Activated naive CD8-positive, alpha-beta T cell treated with anti-CD3 and anti-CD28 coated beads, Interleukin-2, amount 50 U/mL, for 16 hours (primary cell): Measurements from ENCODE around the gene IL3.

Experiments
- DNase-seq: peaks from one replicate; pipeline ENCODE4 v3.0.0-alpha.2; 2020; ENCODE audit warnings: low read depth, low spot score

IL3 gene

DNA sequence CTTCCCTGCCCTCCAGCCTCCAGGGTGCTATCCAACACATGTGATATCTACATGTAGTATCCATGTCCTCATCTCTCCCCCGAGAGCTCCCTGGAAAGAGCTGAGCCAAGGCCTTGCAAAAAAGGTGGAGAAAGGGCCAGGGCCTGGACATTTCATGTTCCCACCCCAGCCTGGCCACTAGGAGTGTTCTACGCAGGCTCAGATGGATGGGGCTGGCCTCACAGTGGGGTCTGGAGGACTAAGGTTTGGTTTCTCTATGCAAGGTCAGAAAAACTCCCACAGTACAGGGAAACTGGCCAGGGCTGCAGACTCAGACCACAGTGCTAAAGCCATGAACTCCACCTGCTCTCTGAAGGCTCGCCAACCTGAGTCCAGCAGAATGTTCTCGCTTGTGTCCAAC, 11.6 kb downstream of the IL3 start:
- no peak for DNase-seq

GRCh38 chr5:132072528-132072927, 12.1 kb downstream of the IL3 start:
- DNase-seq, result no peak

DNA sequence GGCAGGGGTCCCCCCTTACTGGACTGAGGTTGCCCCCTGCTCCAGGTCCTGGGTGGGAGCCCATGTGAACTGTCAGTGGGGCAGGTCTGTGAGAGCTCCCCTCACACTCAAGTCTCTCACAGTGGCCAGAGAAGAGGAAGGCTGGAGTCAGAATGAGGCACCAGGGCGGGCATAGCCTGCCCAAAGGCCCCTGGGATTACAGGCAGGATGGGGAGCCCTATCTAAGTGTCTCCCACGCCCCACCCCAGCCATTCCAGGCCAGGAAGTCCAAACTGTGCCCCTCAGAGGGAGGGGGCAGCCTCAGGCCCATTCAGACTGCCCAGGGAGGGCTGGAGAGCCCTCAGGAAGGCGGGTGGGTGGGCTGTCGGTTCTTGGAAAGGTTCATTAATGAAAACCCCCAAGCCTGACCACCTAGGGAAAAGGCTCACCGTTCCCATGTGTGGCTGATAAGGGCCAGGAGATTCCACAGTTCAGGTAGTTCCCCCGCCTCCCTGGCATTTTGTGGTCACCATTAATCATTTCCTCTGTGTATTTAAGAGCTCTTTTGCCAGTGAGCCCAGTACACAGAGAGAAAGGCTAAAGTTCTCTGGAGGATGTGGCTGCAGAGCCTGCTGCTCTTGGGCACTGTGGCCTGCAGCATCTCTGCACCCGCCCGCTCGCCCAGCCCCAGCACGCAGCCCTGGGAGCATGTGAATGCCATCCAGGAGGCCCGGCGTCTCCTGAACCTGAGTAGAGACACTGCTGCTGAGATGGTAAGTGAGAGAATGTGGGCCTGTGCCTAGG, 13.0 kb downstream of the IL3 start, which contains the start of gene CSF2:
Gene CSF2 (plus strand): TSS at position 559 of the 783 bp plus-strand sequence. CDS start 35 bp downstream, at position 594.
- DNase-seq, result no peak

GRCh38 chr5:132074091-132074771, 13.8 kb downstream of the IL3 start:
- no peak for DNase-seq

- no peak for DNase-seq
Measured at GRCh38 chr5:132074772-132075718, 14.6 kb downstream of the IL3 start.

- DNase-seq, result no peak
Measured at GRCh38 chr5:132075719-132076077, 15.2 kb downstream of the IL3 start.

- no peak for DNase-seq
Measured at GRCh38 chr5:132076202-132076830, 15.9 kb downstream of the IL3 start.

- no peak for DNase-seq
Measured at GRCh38 chr5:132076983-132077382, 16.5 kb downstream of the IL3 start.

GRCh38 chr5:132079081-132079480, 18.6 kb downstream of the IL3 start:
- DNase-seq, result no peak

- no peak for DNase-seq
Measured at GRCh38 chr5:132079619-132080018, 19.2 kb downstream of the IL3 start.

- DNase-seq, result no peak
Measured at GRCh38 chr5:132080595-132080994, 20.1 kb downstream of the IL3 start.

GRCh38 chr5:132081458-132081857, 21.0 kb downstream of the IL3 start:
- no peak for DNase-seq

DNA sequence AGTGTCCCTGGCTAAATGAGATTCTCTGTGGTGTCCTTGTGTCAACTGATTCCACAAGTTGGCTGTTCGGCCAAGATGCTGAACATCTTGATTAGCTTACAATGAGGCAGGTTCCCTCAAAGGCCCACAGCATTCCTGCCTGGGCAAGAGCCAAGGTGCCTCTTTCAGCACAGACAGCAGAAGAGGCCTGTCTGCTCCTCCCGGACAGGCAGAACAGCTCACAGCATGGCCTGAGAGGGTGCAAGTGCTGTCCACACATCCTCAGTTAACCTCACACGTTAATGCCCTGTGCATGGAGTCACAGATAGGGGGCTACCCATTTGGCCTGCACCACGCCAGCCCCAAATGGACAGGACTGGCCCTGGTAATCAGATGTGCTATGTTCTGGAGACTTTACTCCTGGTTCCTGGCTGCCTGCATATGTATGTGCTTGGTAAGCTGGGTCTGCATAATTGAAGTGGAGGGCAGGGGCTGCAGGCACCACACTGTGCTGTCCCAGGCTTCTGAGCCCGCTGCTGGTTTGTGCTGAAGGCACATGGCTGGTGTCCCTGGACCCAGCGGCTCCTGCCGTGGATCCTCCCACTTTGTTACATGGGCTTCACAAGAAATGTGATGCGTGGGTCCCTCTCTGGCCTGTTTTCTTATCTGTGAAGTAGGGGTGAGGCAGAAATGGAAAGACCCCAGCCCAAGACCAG, 22.0 kb downstream of the IL3 start:
- DNase-seq, result no peak

GRCh38 chr5:132083071-132083678, 22.7 kb downstream of the IL3 start:
- no peak for DNase-seq

GRCh38 chr5:132085686-132086085, 25.2 kb downstream of the IL3 start:
- no peak for DNase-seq

DNA sequence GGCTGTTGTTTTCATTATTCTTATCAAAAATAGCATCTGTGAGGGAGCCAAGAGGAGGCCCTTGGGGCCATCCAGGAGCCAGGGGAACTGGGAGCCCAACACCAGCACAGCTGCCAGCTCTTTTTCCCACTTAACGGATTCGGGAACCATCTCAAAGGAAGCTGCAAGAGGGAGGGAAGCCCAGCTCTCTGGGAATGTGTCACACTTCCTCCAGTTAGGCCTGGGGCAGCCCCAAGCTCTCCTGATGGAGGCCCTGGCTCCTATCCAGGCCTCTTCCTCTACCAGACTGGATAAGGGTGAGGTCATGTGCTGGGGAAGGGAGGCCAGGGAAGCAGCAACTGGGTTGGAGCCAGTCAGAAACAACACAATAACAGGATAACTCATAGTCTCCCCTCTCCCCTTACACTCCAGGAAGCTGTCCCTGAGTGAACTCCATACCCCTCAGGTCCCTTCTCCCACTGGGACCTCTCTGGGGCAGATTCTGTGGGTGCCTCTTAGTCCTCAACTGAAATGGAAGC, 25.9 kb downstream of the IL3 start:
- DNase-seq, result no peak

GRCh38 chr5:132087176-132087575, 26.7 kb downstream of the IL3 start:
- no peak for DNase-seq

GRCh38 chr5:132087661-132088060, 27.2 kb downstream of the IL3 start:
- no peak for DNase-seq

DNA sequence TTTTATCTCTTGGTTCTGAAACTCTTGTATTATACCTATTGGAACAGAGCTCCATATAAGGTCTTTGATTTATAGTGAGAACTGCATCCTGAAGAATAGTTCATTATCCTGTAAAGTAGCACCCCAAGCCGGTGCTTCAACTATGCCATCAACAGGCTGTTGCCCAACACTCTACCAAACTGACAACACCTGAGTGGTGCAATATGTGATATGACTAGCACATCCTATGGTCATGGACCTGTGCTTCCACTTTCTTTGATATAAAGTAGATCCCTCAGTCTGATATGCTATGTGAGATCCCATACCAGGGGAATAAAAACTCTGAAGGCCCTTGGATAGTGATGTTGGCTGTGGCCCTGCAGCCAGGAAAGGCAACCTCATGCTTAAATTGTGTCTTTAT, 28.9 kb downstream of the IL3 start:
- no peak for DNase-seq

GRCh38 chr5:132090107-132090506, 29.7 kb downstream of the IL3 start:
- no peak for DNase-seq
